ENCODE results near the gene RAB44. TPM values are rescaled to one million over a fixed set of nuclear protein-coding genes. Genes with fewer than 3 reads are reported as not detected.

Gene RAB44
- total and polyA plus RNA-seq, 9 donors: 0.04 to 0.15 (median 0.12) TPM; not detected in 3

- H3K9me3 ChIP-seq: no peaks in the 10 kb centered on the region
- H3K4me3 ChIP-seq: no peak overlapping the region
- H3K27me3 ChIP-seq: no peaks in the 10 kb centered on the region
- peak overlapping the region in 1 of 2 donors; percentile 5 for H3K27ac ChIP-seq
- peaks cover 11% of the 10 kb centered on the region for H3K4me1 ChIP-seq (ENCODE audit: insufficient read depth)
- DNase-seq: no peak
- TF ChIP-seq POLR2A (IDR thresholded peaks at IDR 0.05) (no peak), EP300 (IDR thresholded peaks at IDR 0.05) (no peak)
- TF ChIP-seq, protein P1, sequence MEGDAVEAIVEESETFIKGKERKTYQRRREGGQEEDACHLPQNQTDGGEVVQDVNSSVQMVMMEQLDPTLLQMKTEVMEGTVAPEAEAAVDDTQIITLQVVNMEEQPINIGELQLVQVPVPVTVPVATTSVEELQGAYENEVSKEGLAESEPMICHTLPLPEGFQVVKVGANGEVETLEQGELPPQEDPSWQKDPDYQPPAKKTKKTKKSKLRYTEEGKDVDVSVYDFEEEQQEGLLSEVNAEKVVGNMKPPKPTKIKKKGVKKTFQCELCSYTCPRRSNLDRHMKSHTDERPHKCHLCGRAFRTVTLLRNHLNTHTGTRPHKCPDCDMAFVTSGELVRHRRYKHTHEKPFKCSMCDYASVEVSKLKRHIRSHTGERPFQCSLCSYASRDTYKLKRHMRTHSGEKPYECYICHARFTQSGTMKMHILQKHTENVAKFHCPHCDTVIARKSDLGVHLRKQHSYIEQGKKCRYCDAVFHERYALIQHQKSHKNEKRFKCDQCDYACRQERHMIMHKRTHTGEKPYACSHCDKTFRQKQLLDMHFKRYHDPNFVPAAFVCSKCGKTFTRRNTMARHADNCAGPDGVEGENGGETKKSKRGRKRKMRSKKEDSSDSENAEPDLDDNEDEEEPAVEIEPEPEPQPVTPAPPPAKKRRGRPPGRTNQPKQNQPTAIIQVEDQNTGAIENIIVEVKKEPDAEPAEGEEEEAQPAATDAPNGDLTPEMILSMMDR (IDR thresholded peaks at IDR 0.05): no peak
- WGBS, 3 donors: 61 to 70% (median 62%) methylated on average over 9 to 10 of the region's 10 CpGs
- intact Hi-C loops (cut with DNase I): loop anchor here in 3 of 4 donors (5.0 to 10.0 kb wide), 4 partner anchors 82 to 252 kb away; no protein-coding TSS in a partner anchor
- no peaks in the 10 kb centered on the region for H3K36me3 ChIP-seq
Measured at GRCh38 chr6:36765190-36765589, 67.6 kb downstream of the RAB44 start.

GRCh38 chr6:36765594-36766398 is 68.2 kb downstream of the RAB44 start:
- intact Hi-C loops (cut with DNase I): loop anchor here in 3 of 4 donors (2.0 to 10.0 kb wide), 5 partner anchors 82 to 252 kb away; no protein-coding TSS in a partner anchor
- peak; percentile 78 to 88 (median 82) for DNase-seq
- no peaks in the 10 kb centered on the region for H3K27me3 ChIP-seq
- H3K27ac ChIP-seq: peak overlapping the region in 1 of 2 donors; percentile 5
- no peak overlapping the region for H3K4me3 ChIP-seq
- 11 to 15% (median 12%) methylated on average over 17 of the region's 17 CpGs for WGBS, 3 donors
- TF ChIP-seq EP300 (IDR thresholded peaks at IDR 0.05) (no peak), POLR2A (IDR thresholded peaks at IDR 0.05) (no peak)
- TF ChIP-seq, protein P1 (IDR thresholded peaks at IDR 0.05): peak; percentile 19 to 84 (median 83)
- H3K4me1 ChIP-seq (ENCODE audit: insufficient read depth): peaks cover 11% of the 10 kb centered on the region
- no peaks in the 10 kb centered on the region for H3K9me3 ChIP-seq
- H3K36me3 ChIP-seq: no peaks in the 10 kb centered on the region

DNA sequence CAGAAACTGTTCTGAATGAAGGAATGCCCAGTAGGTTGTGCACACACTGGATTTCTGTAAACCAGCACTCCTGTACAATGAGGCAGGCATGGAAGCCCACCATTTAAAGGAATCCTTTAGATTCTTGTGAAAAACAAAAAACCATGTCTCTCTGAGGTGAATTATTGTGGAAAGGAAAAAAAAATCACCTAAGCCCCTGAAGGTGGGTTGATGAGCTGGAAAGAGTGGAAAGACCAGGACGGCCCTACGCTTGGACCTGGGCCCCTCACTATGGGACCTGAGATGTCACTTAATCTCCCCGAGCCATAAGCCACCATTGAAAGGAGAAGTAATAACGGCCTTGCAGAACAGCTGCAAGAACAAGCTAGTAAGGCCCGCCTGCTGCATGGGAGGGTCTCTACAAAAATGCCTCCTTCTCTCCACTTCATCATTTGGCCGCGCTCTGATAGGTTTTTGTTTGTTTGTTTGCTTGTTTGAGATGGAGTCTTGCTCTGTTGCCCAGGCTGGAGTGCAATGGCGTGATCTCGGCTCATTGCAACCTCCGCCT is 68.8 kb downstream of the RAB44 start:
- WGBS, 3 donors: 83 to 87% (median 83%) methylated on average over 10 of the region's 10 CpGs
- Histone ChIP-seq H3K27ac (no peak overlapping the region), H3K4me1 (ENCODE audit: insufficient read depth) (peaks cover 11% of the 10 kb centered on the region), H3K36me3 (no peaks in the 10 kb centered on the region), H3K4me3 (no peak overlapping the region), H3K27me3 (no peaks in the 10 kb centered on the region), H3K9me3 (no peaks in the 10 kb centered on the region)
- intact Hi-C loops (cut with DNase I): loop anchor here in 3 of 4 donors (2.0 to 10.0 kb wide), 5 partner anchors 81 to 251 kb away; no protein-coding TSS in a partner anchor
- no peak for DNase-seq
- TF ChIP-seq EP300 (IDR thresholded peaks at IDR 0.05) (no peak), POLR2A (IDR thresholded peaks at IDR 0.05) (no peak)
- TF ChIP-seq, protein P1 (IDR thresholded peaks at IDR 0.05): no peak

DNA sequence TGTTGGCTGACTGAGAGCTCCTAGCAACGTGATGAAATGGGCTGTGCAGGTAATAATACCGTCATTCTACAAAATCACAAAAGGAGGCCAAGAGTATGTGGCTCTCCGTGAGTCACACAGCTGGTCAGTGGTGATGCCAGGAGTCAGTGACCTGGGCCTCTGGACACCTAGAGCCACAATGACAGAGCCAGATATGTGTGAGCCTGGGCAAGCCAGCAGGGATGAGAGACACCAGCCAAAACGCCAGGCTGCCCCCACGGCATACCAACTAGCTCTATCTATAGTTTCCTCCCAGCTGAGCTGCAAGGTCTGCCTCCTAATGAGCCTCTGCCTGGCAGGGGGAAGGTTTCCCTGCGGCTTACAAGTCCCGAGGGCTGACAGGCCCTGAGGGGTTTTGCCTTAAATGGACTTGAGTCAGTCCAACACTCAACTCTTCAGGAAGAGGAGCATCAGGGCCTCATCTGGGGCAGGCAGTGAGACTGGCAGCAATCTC is 71.6 kb downstream of the RAB44 start:
- Histone ChIP-seq H3K4me1 (ENCODE audit: insufficient read depth) (peaks cover 11% of the 10 kb centered on the region), H3K4me3 (no peak overlapping the region), H3K27me3 (no peaks in the 10 kb centered on the region), H3K27ac (no peak overlapping the region), H3K36me3 (no peaks in the 10 kb centered on the region), H3K9me3 (no peaks in the 10 kb centered on the region)
- intact Hi-C loops (cut with DNase I): loop anchor here (2.0 to 10.0 kb wide), 5 partner anchors 78 to 248 kb away; no protein-coding TSS in a partner anchor
- 69 to 75% (median 72%) methylated on average over 7 of the region's 7 CpGs for WGBS, 3 donors
- TF ChIP-seq, protein P1 (IDR thresholded peaks at IDR 0.05): no peak
- TF ChIP-seq EP300 (IDR thresholded peaks at IDR 0.05): no peak
- TF ChIP-seq POLR2A (IDR thresholded peaks at IDR 0.05): no peak
- DNase-seq: no peak
